Fibroblast of peridontal ligament (primary cell): ENCODE results near the gene DDC.
A peak's percentile ranks its signal among the peaks of the same experiment; 100 is the strongest.
"Not testable (repeated sequence)": the region's sequence is repeated elsewhere in the genome, so short reads cannot be mapped to it uniquely, and the experiment has no call there.

ENCODE experiments used
- DNase-seq: peaks from one replicate; pipeline ENCODE4 v3.0.0-alpha.2; 2010; ENCODE audit errors: extremely low read depth

DDC gene

GRCh38 chr7:50555594-50556140, 9.5 kb downstream of the DDC start:
- DNase-seq: no peak

GRCh38 chr7:50554431-50555322, 10.5 kb downstream of the DDC start:
- no peak for DNase-seq

- no peak for DNase-seq
Observed at GRCh38 chr7:50553973-50554372, 11.2 kb downstream of the DDC start.

GRCh38 chr7:50552921-50553320, 12.3 kb downstream of the DDC start:
- peak; percentile 47 for DNase-seq

- no peak for DNase-seq
Observed at GRCh38 chr7:50552139-50552538, 13.1 kb downstream of the DDC start.

GRCh38 chr7:50545613-50546012, 19.6 kb downstream of the DDC start:
- DNase-seq: not testable (repeated sequence)

GRCh38 chr7:50544992-50545391, 20.2 kb downstream of the DDC start:
- no peak for DNase-seq

GRCh38 chr7:50543776-50544442, 21.3 kb downstream of the DDC start:
- no peak for DNase-seq

- no peak for DNase-seq
Observed at GRCh38 chr7:50542132-50542531, 23.1 kb downstream of the DDC start.

GRCh38 chr7:50540785-50541579, 24.2 kb downstream of the DDC start:
- DNase-seq: no peak

- DNase-seq: no peak
Observed at GRCh38 chr7:50539725-50540124, 25.5 kb downstream of the DDC start.

- no peak for DNase-seq
Observed at GRCh38 chr7:50538478-50538877, 26.7 kb downstream of the DDC start.

GRCh38 chr7:50537417-50537816, 27.8 kb downstream of the DDC start:
- no peak for DNase-seq

- DNase-seq: peak; percentile 17
Observed at GRCh38 chr7:50535291-50535711, 29.9 kb downstream of the DDC start.

- peak; percentile 99 for DNase-seq
Observed at GRCh38 chr7:50534690-50535290, 30.4 kb downstream of the DDC start.

GRCh38 chr7:50533866-50534265, 31.3 kb downstream of the DDC start:
- DNase-seq: no peak

GRCh38 chr7:50531928-50532327, 33.3 kb downstream of the DDC start:
- DNase-seq: peak; percentile 24

GRCh38 chr7:50531401-50531911, 33.7 kb downstream of the DDC start:
- DNase-seq: no peak

- no peak for DNase-seq
Observed at GRCh38 chr7:50530766-50531165, 34.4 kb downstream of the DDC start.

- no peak for DNase-seq
Observed at GRCh38 chr7:50529093-50529862, 35.9 kb downstream of the DDC start.
